Mucosa of gallbladder (tissue), 1 donor: ENCODE measurements around the gene MATR3. TPM values are rescaled to one million over a fixed set of nuclear protein-coding genes. Genes with fewer than 3 reads are reported as not detected.
"Not testable (repeated sequence)": the region's sequence is repeated elsewhere in the genome, so short reads cannot be mapped to it uniquely, and the experiment has no call there.

Experiments
- DNase-seq: peaks from one replicate; pipeline ENCODE4 v3.0.0-alpha.2; 2020; ENCODE audit warnings: low spot score
- total RNA-seq: library from RNA; stranded (reverse); gene quantifications from one replicate; pipeline ENCODE4 v1.2.1, GENCODE V29; 2021
- donor health status: DM: no; HTN: no; CAD: no.

MATR3 gene
- total RNA-seq, 1 donor from 2014 or later, result 161 TPM

- no peak for DNase-seq
These were observed 2.7 kb downstream of the MATR3 start for GRCh38 chr5:139296198-139296597.

GRCh38 chr5:139296862-139297326 is 3.4 kb downstream of the MATR3 start:
- no peak for DNase-seq

- DNase-seq, result no peak
These were observed 4.0 kb downstream of the MATR3 start for GRCh38 chr5:139297439-139298133.

- DNase-seq, result no peak
These were observed 4.7 kb downstream of the MATR3 start for GRCh38 chr5:139298242-139298641.

- no peak for DNase-seq
These were observed 5.9 kb downstream of the MATR3 start for GRCh38 chr5:139299486-139299885.

- no peak for DNase-seq
These were observed 8.4 kb downstream of the MATR3 start for GRCh38 chr5:139301808-139302499.

- DNase-seq, result no peak
These were observed 11.1 kb downstream of the MATR3 start for GRCh38 chr5:139304391-139305324.

- DNase-seq, result no peak
These were observed 12.7 kb downstream of the MATR3 start for GRCh38 chr5:139306197-139306596.

- DNase-seq, result no peak
These were observed 13.3 kb downstream of the MATR3 start for GRCh38 chr5:139306628-139307379.

GRCh38 chr5:139308797-139309196 is 15.3 kb downstream of the MATR3 start:
- DNase-seq, result no peak

- not testable (repeated sequence) for DNase-seq
These were observed 17.2 kb downstream of the MATR3 start for GRCh38 chr5:139310715-139311186.

GRCh38 chr5:139312075-139312474 is 18.5 kb downstream of the MATR3 start:
- DNase-seq, result no peak

- DNase-seq, result no peak
These were observed 20.7 kb downstream of the MATR3 start for GRCh38 chr5:139314276-139314675.

- no peak for DNase-seq
These were observed 21.6 kb downstream of the MATR3 start for GRCh38 chr5:139315056-139315615.

- no peak for DNase-seq
These were observed 42.3 kb downstream of the MATR3 start for GRCh38 chr5:139335811-139336210.

- DNase-seq, result no peak
These were observed 46.5 kb downstream of the MATR3 start for GRCh38 chr5:139340051-139340450.

GRCh38 chr5:139341187-139341688 is 47.7 kb downstream of the MATR3 start:
- no peak for DNase-seq

- DNase-seq, result peak; percentile 97
These were observed 48.3 kb downstream of the MATR3 start, which contains the start of gene PAIP2 for GRCh38 chr5:139341689-139342422. PAIP2 (plus strand) TSS chr5:139341854; CDS start chr5:139363785, 21,931 bp downstream.

GRCh38 chr5:139342423-139342723 is 48.8 kb downstream of the MATR3 start:
- DNase-seq, result no peak

- no peak for DNase-seq
These were observed 49.9 kb downstream of the MATR3 start for GRCh38 chr5:139343476-139343875.
